B cell (primary cell): ENCODE measurements around the gene HSP90AB1. TPM values are rescaled to one million over a fixed set of nuclear protein-coding genes. Genes with fewer than 3 reads are reported as not detected.

Experiments used
- ATAC-seq: fragments of 200-7000 bp; cut with Tn5 transposase; one replicate; pipeline ENCODE4 v1.10.0; 2021; ENCODE audit warnings: low read depth, mild to moderate bottlenecking, moderate number of reproducible peaks, moderate library complexity
- CTCF ChIA-PET: fragments of 350-600 bp; sonication (Branson Sonifier 250); formaldehyde crosslinking; loops from one replicate; lab custom pipeline; 2021; ENCODE audit warnings: antibody characterized with exemption, inconsistent platforms; lab: Charles Lee
- POLR2A ChIA-PET: fragments of 350-600 bp; sonication (Branson Sonifier 250); formaldehyde crosslinking; loops from one replicate; lab custom pipeline; 2021; ENCODE audit warnings: antibody characterized with exemption; lab: Charles Lee
- DNase-seq: peaks from one replicate; pipeline ENCODE4 v3.0.0; 2013
- H2AFZ ChIP-seq: 2 replicates; pipeline ENCODE4 v1.6.1; 2012; ENCODE audit warnings: mild to moderate bottlenecking, low read depth, low read length; ENCODE audit not compliant: insufficient read depth, poor library complexity, severe bottlenecking
- H3K27ac ChIP-seq, 2 donors: 1 replicate in 1 of 2; 2 replicates in 1 of 2; pipeline ENCODE4 v1.5.1; 2012 to 2013; ENCODE audit warnings: low read length in 2 of 2, mild to moderate bottlenecking in 2 of 2, moderate library complexity in 1 of 2
- H3K27me3 ChIP-seq, 4 experiments: fragments of 200-600 bp in 1 of 4; sonication (generic) in 1 of 4; replicated peaks in 1 of 4; 1 replicate in 2 of 4; 2 replicates in 2 of 4; pipeline versions ENCODE4 v1.6.1 to v1.7.0; 2013 to 2016; ENCODE audit warnings: low read length in 3 of 4, mild to moderate bottlenecking in 2 of 4, mixed read lengths in 1 of 4, moderate library complexity in 1 of 4; ENCODE audit not compliant: insufficient read depth in 4 of 4, control insufficient read depth in 3 of 4; ENCODE audit errors: control extremely low read depth in 1 of 4
- H3K36me3 ChIP-seq, 2 experiments: replicated peaks in 1 of 2; 1 replicate in 1 of 2; 2 replicates in 1 of 2; pipeline versions ENCODE4 v1.6.1 to v1.7.1; 2013; ENCODE audit warnings: low read length in 1 of 2; ENCODE audit not compliant: insufficient read depth in 2 of 2, control insufficient read depth in 1 of 2; ENCODE audit errors: control extremely low read depth in 1 of 2, extremely low read depth in 1 of 2
- H3K4me1 ChIP-seq, 2 donors: fragments of 200-600 bp in 1 of 2; sonication (generic) in 1 of 2; 1 replicate in 1 of 2; 2 replicates in 1 of 2; pipeline versions ENCODE4 v1.5.1 to v1.6.1; 2013 to 2017; ENCODE audit warnings: low read length in 2 of 2; ENCODE audit not compliant: control insufficient read depth in 2 of 2, insufficient read depth in 2 of 2
- H3K4me2 ChIP-seq: replicated peaks from 2 replicates; pipeline ENCODE3; 2012; ENCODE audit warnings: mild to moderate bottlenecking, low read depth, low read length; ENCODE audit not compliant: poor library complexity, severe bottlenecking
- H3K4me3 ChIP-seq, 5 experiments: fragments of 200-600 bp in 1 of 5; sonication (generic) in 1 of 5; 1 replicate in 3 of 5; 2 replicates in 2 of 5; pipeline versions ENCODE4 v1.5.1 to v1.7.0; 2011 to 2016; ENCODE audit warnings: low read length in 4 of 5, mild to moderate bottlenecking in 4 of 5, low read depth in 2 of 5, control low read depth in 1 of 5, moderate library complexity in 1 of 5; ENCODE audit not compliant: insufficient read depth in 1 of 5; ENCODE audit errors: control extremely low read depth in 1 of 5, extremely low read depth in 1 of 5
- H3K79me2 ChIP-seq: fragments of 200-600 bp; sonication (generic); one replicate; pipeline ENCODE4 v1.6.0; 2016; ENCODE audit warnings: low read length; ENCODE audit not compliant: control insufficient read depth, insufficient read depth
- H3K9ac ChIP-seq: fragments of 200-600 bp; sonication (generic); 2 replicates; pipeline ENCODE4 v1.6.1; 2017; ENCODE audit warnings: mild to moderate bottlenecking, low read length, moderate library complexity
- H3K9me3 ChIP-seq, 3 donors: one replicate each; pipeline versions ENCODE4 v1.6.1 to v1.7.1; 2013; ENCODE audit warnings: low read length in 2 of 3; ENCODE audit not compliant: control insufficient read depth in 2 of 3, insufficient read depth in 1 of 3; ENCODE audit errors: control extremely low read depth in 1 of 3
- H4K20me1 ChIP-seq: 2 replicates; pipeline ENCODE4 v1.6.0; 2012; ENCODE audit warnings: mild to moderate bottlenecking, low read length; ENCODE audit not compliant: insufficient read depth, control insufficient read depth, poor library complexity, severe bottlenecking
- H3K27ac Mint-ChIP-seq: one replicate; pipeline ENCODE4 v1.8.0; 2021; ENCODE audit warnings: mixed read lengths
- H3K27me3 Mint-ChIP-seq: one replicate; pipeline ENCODE4 v1.8.0; 2021; ENCODE audit warnings: mixed read lengths
- H3K4me1 Mint-ChIP-seq: one replicate; pipeline ENCODE4 v1.8.0; 2021; ENCODE audit warnings: mixed read lengths
- H3K4me3 Mint-ChIP-seq: one replicate; pipeline ENCODE4 v1.8.0; 2021; ENCODE audit warnings: mixed read lengths
- H3K9me3 Mint-ChIP-seq: one replicate; pipeline ENCODE4 v1.8.0; 2022; ENCODE audit warnings: mixed read lengths; ENCODE audit not compliant: insufficient read depth
- CTCF ChIP-seq: fragments of 200-600 bp; IDR thresholded peaks from one replicate; pipeline ENCODE4 v1.8.0; 2022; ENCODE audit warnings: antibody characterized with exemption, mild to moderate bottlenecking
- EZH2 ChIP-seq: IDR thresholded peaks from 2 replicates; pipeline ENCODE4 v1.6.1; 2012; ENCODE audit warnings: borderline replicate concordance, low read depth, mild to moderate bottlenecking, moderate library complexity, low read length; ENCODE audit not compliant: insufficient read depth, poor library complexity, severe bottlenecking
- WGBS: methylation state at CpG from one replicate; pipeline ENCODE4 v1.1.5; 2013; ENCODE audit warnings: missing lambda C conversion rate; ENCODE audit not compliant: insufficient coverage; 5-methylcytosine and 5-hydroxymethylcytosine counted together
- intact Hi-C: fragments of 100-400 bp; cut with micrococcal nuclease; formaldehyde crosslinking; loops from one replicate; pipeline ENCODE4 v1.10.0; 2022
- polyA plus RNA-seq: library from polyadenylated mRNA; depleted of rRNA; stranded (reverse); fragments of >200 nt; gene quantifications from 2 replicates; pipeline ENCODE4 v1.2.3, GENCODE V29; 2012
- total RNA-seq, 2 donors: library from RNA; stranded (reverse); fragments of 120-200 nt in 1 of 2; gene quantifications; 1 replicate in 1 of 2; 2 replicates in 1 of 2; pipeline versions ENCODE4 v1.2.3 to v1.2.4, GENCODE V29; 2013 to 2022

HSP90AB1 gene
- total and polyA plus RNA-seq, 2 donors (not counting 1 experiment from before 2014, with no cell fraction given) = 395 to 645 TPM

GRCh38 chr6:44286747-44287146 lies 39.8 kb downstream of the HSP90AB1 start:
- H3K4me3 ChIP-seq = no peak overlapping the region
- TF ChIP-seq CTCF (no peak), EZH2 (no peak)

GRCh38 chr6:44289726-44290260 lies 42.9 kb downstream of the HSP90AB1 start:
- Histone ChIP-seq H3K27ac (no peak overlapping the region), H3K4me2 (no peak overlapping the region), H3K4me3 (no peak overlapping the region), H3K79me2 (no peaks in the 10 kb centered on the region), H3K9me3 (no peaks in the 10 kb centered on the region), H3K9ac (no peak overlapping the region), H3K36me3 (no peaks in the 10 kb centered on the region), H3K27me3 (peaks cover 0 to 48% (median 11%) of the 10 kb centered on the region in 4 experiments), H4K20me1 (no peaks in the 10 kb centered on the region), H2AFZ (no peak overlapping the region), H3K4me1 (no peaks in the 10 kb centered on the region)
- ATAC-seq = no peak
- ChIA-PET POLR2A (interaction anchor here (0.6 kb wide), 1 partner anchor 49 kb away, joined by 3 read pairs; no protein-coding TSS in a partner anchor), CTCF (no interaction called here)
- intact Hi-C loops = no loop called here
- no peak for DNase-seq
- TF ChIP-seq CTCF (no peak), EZH2 (no peak)
- Mint-ChIP-seq H3K27ac (no peak overlapping the region), H3K27me3 (peaks cover 69% of the 10 kb centered on the region), H3K4me3 (no peak overlapping the region), H3K4me1 (no peaks in the 10 kb centered on the region), H3K9me3 (no peaks in the 10 kb centered on the region)
- 49% methylated on average over 4 of the region's 7 CpGs for WGBS

More at GRCh38 chr6:44286747-44287146, 39.8 kb downstream of the HSP90AB1 start:
- H3K4me1 Mint-ChIP-seq = no peaks in the 10 kb centered on the region
- POLR2A ChIA-PET = no interaction called here
- Histone ChIP-seq H3K36me3 (no peaks in the 10 kb centered on the region), H3K9ac (no peak overlapping the region), H3K27ac (no peak overlapping the region), H3K9me3 (no peaks in the 10 kb centered on the region), H2AFZ (no peak overlapping the region), H3K4me2 (no peak overlapping the region), H3K4me1 (no peaks in the 10 kb centered on the region), H3K27me3 (peaks cover 0 to 33% (median 6%) of the 10 kb centered on the region in 4 experiments), H4K20me1 (no peaks in the 10 kb centered on the region), H3K79me2 (no peaks in the 10 kb centered on the region)
- no peaks in the 10 kb centered on the region for H3K9me3 Mint-ChIP-seq
- CTCF ChIA-PET = no interaction called here
- intact Hi-C loops = no loop called here
- H3K27me3 Mint-ChIP-seq = peaks cover 72% of the 10 kb centered on the region
- ATAC-seq = no peak
- H3K4me3 Mint-ChIP-seq = no peak overlapping the region
- no peak for DNase-seq
- H3K27ac Mint-ChIP-seq = no peak overlapping the region
- WGBS = no CpG with 5 or more reads among the region's 2 CpGs
